ENCODE data around the gene MYO15B.

- no peak for TF ChIP-seq CTCF (IDR thresholded peaks at IDR 0.05; ENCODE audit: low read depth, low read length, poor library complexity, severe bottlenecking)
- no peak for TF ChIP-seq EZH2phosphoT487 (IDR thresholded peaks at IDR 0.05; ENCODE audit: borderline replicate concordance, low read length)
Measured at GRCh38 chr17:75604034-75604695, 16.6 kb downstream of the MYO15B start.

Data from DOHH2 (cell line).